Activated CD4-positive, alpha-beta T cell treated with anti-CD3 and anti-CD28 coated beads, Interleukin-2, amount 50 U/mL, for 24 hours (primary cell): ENCODE measurements around the gene TBC1D9.

ENCODE experiments used
- DNase-seq, 2 donors: peaks; one replicate each; pipeline ENCODE4 v3.0.0-alpha.2; 2020; ENCODE audit warnings: low read depth in 1 of 2, low spot score in 1 of 2

TBC1D9 gene

GRCh38 chr4:140697709-140698560 is 58.2 kb downstream of the TBC1D9 start:
- DNase-seq: no peak

DNA sequence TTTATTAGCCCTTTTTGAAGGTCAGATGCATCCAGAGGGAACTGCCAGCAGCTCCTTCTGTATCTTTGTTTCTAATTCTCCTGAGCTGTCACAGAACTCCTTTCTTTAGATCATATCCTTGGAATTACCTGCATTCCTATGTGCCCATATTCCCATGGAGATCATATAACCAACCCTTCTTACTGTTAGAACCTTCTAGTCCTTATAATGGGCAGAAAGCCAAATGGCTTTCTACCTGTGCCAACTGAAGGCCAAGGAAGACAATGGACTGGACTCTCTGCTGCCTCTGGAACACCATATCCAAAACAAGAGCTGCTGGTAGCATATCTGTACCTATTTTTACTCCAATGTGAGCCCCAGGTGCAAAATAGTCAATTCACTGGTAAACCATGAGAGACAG is 60.7 kb downstream of the TBC1D9 start:
- no peak for DNase-seq

GRCh38 chr4:140693562-140693961 is 62.6 kb downstream of the TBC1D9 start:
- no peak for DNase-seq

- DNase-seq: no peak
Observed at GRCh38 chr4:140691369-140691768, 64.8 kb downstream of the TBC1D9 start.

GRCh38 chr4:140690093-140690492 is 66.1 kb downstream of the TBC1D9 start:
- no peak for DNase-seq

DNA sequence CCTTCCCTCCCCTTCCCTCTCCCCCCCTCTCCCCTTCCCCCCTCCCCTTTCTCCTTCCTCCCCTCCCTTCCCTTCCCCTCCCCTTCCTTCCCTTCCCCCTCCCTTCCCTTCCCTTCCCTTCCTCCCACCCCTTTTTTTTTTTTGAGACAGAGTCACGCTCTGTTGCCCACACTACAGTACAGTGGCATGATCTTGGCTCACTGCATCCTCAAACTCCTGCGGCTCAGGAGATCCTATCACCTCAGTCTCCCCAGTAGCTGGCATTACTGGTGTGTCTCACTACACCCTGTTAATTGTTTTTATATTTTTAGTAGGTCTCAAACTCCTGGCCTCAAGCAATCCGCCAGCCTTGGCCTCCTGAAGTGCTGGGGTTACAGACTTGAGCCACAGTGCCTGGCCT is 66.6 kb downstream of the TBC1D9 start:
- no peak for DNase-seq

- DNase-seq: no peak
Observed at GRCh38 chr4:140688711-140689598, 67.2 kb downstream of the TBC1D9 start.

GRCh38 chr4:140686796-140687195 is 69.4 kb downstream of the TBC1D9 start:
- no peak for DNase-seq

DNA sequence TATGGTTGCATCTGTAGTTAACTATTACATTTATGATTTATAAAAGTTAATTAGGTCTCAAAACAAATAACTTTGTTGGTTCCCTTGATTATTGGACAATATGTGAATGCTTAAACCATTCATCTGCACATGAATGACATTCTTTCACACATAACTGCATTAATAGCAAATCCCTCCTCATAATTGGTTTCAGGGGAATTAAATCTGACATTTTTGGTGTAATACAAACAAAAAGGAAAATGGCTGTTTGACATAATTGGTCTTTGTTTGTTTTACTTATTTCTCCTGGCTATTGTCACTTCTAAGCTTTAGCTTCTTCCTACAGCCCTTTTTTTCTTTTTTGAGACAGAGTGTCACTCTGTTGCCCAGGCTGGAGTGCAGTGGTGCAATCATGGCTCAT is 71.9 kb downstream of the TBC1D9 start:
- no peak for DNase-seq

DNA sequence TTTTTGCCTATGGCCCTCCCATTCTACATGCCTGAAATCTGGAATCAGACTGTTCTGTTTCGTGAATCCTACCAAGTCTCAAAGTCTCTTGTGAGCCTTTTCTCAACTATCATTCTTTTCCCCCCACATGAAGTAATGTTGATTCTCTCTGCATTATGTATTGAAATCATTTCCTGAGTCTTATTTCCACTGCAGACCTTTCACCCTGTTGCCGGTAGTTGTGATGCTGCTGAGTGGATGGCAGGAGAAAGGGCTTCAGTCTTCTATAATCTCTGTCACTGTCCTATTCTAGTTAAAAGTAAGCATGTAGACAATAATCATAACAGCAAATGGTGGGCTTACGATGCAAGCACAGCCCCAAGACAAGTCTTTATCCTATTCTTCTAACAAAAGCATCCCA is 75.0 kb downstream of the TBC1D9 start:
- no peak for DNase-seq

GRCh38 chr4:140680686-140681085 is 75.5 kb downstream of the TBC1D9 start:
- no peak for DNase-seq

GRCh38 chr4:140679576-140679975 is 76.6 kb downstream of the TBC1D9 start:
- no peak for DNase-seq

DNA sequence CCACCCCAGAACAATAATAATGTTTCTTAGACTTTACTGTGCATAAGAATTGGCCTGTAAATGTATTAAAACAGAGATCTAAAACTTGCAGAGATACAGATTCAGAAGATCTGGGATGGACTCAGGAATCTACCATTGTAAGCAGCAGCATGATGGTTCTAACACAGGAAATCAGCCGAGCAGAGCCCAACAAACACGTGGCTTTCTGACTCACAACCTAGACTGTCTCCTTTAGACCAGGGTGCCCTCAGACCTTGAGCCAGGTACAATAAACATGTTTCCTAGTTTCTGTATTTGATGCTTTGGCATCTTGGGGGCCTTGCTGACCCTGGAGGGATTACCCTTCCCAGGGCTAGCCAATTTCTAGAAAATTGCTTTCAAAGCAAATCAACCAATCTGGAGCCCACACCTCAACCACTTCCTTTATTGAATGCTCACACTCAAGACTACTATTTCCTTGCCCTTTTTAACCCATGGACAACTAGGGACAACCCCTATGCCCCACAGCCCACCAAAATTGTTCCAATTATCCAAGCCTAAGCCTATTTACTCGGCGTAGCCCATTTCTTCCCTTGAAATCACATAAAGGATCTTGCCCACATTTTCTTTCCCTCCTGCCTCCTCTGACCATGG is 80.5 kb downstream of the TBC1D9 start:
- DNase-seq: no peak

DNA sequence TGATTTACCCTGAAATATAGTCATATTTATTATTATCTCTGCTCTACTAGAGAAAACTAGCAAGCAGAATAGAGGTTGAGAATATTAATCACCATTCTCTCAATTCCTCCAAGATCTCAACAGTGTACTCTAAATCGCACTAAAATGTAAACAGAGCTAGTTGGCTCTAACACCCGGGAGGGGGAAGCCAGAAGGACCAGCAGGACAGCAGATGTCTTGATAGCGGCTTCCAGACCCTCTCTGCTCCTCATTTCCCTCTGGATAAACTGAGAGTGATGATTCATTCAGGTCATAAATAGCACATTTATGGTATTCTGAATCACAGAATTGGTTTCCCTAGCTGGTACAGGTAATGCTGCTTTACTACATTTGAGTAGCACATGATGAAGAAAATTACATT is 82.5 kb downstream of the TBC1D9 start:
- no peak for DNase-seq

DNA sequence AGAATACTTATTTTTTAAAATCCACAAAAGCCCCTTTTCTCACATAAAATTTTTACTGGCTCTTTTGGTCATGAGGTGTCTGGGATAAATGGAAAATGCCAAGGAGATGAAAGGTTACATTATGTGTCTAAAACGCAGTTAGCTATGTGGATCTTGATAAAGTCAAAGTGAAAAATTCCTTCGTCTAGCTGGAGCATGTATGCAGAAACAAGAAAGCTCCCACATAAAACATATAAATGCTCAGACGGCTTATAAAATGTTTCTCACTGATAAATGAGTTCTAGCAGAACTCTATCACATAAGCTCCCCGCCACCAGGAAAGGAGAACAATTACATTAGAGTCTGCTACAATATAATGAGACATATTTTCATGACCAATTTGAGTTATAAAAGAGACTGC is 83.8 kb downstream of the TBC1D9 start:
- DNase-seq: no peak

DNA sequence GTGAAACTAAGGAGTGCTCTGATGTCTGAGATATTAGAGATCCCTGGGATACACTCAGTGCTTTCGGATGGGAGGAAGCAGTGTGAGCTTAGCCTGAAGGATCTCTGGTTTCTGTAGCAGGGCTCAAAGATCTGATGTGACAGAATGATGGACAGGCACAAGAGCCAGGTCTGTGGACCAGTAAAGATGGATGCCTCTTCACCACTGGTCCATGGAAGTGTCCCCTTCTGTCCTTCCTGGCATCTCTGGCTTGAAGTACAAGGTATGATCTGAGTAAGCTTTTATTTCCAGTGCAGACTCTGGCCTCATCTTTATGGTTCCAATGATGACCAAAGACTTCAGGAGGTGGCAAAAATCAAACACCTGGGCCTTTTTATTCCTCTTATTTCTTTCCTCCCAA is 88.1 kb downstream of the TBC1D9 start:
- DNase-seq: no peak

- DNase-seq: no peak
Observed at GRCh38 chr4:140666889-140667614, 89.1 kb downstream of the TBC1D9 start.

GRCh38 chr4:140662082-140662869 is 93.9 kb downstream of the TBC1D9 start:
- no peak for DNase-seq

DNA sequence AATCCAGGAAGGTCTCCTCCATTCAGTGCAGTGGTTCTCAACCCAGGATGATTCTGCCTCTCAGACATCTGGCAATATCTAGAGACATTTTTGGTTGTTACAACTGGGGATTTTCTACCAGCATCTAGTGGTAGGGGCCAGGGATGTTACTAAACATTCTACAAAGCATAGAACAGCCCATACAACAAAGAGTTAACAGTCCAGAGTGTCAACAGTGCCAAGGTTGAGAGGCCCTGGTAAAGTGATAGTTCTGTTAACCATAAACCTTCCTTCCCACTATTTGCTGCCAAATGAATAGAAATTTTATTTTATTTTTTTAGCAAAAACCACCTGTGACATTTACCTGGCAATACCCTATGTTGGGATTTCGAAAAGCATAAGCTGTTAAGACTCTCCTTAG is 94.6 kb downstream of the TBC1D9 start:
- no peak for DNase-seq

- DNase-seq: no peak
Observed at GRCh38 chr4:140659943-140660700, 96.1 kb downstream of the TBC1D9 start.
